WTC11 (cell line): Measurements from ENCODE around the gene MIAT. TPM values are rescaled to one million over a fixed set of nuclear protein-coding genes. Genes with fewer than 3 reads are reported as not detected.

Source experiments
- ATAC-seq: fragments of 200-7000 bp; cut with Tn5 transposase; 2 replicates; pipeline ENCODE4 v1.10.0; 2021; ENCODE audit warnings: mild to moderate bottlenecking, moderate library complexity
- CTCF ChIA-PET: fragments of 300-600 bp; sonication (Branson Sonifier 250); formaldehyde crosslinking; loops from one replicate; lab custom pipeline; 2021; ENCODE audit warnings: antibody characterized with exemption; lab: Charles Lee
- POLR2A ChIA-PET: fragments of 350-600 bp; sonication (Branson Sonifier 250); formaldehyde crosslinking; loops from one replicate; lab custom pipeline; 2021; ENCODE audit warnings: antibody characterized with exemption; lab: Charles Lee
- DNase-seq: peaks from one replicate; pipeline ENCODE4 v3.0.0; 2021; ENCODE audit warnings: low spot score
- H3K27ac Mint-ChIP-seq: 2 replicates; pipeline ENCODE4 v1.8.0; 2021; ENCODE audit warnings: mixed read lengths
- H3K27me3 Mint-ChIP-seq: 2 replicates; pipeline ENCODE4 v1.8.0; 2021; ENCODE audit warnings: low read depth, mild to moderate bottlenecking, moderate library complexity, mixed read lengths
- H3K36me3 Mint-ChIP-seq: 2 replicates; pipeline ENCODE4 v1.8.0; 2021; ENCODE audit warnings: mixed read lengths
- H3K4me1 Mint-ChIP-seq: 2 replicates; pipeline ENCODE4 v1.8.0; 2022; ENCODE audit warnings: mixed read lengths
- H3K4me3 Mint-ChIP-seq: 2 replicates; pipeline ENCODE4 v1.8.0; 2021; ENCODE audit warnings: mild to moderate bottlenecking, moderate library complexity, mixed read lengths
- H3K9me3 Mint-ChIP-seq: 2 replicates; pipeline ENCODE4 v1.8.0; 2021; ENCODE audit warnings: mixed read lengths
- AR ChIP-seq: fragments of 250-450 bp; sonication (Bioruptor Pico); IDR thresholded peaks from 2 replicates; pipeline ENCODE4 v1.9.0; 2021; ENCODE audit warnings: mild to moderate bottlenecking
- ATF1 ChIP-seq: sonication (generic); formaldehyde crosslinking; IDR thresholded peaks from 2 replicates; pipeline ENCODE4 v1.8.1; 2023; ENCODE audit warnings: mild to moderate bottlenecking, moderate library complexity, missing genetic modification reagents
- ATF2 ChIP-seq: sonication (generic); formaldehyde crosslinking; IDR thresholded peaks from 2 replicates; pipeline ENCODE4 v1.8.1; 2022; ENCODE audit warnings: low read depth, missing genetic modification reagents, borderline replicate concordance
- ATF6 ChIP-seq: sonication (generic); formaldehyde crosslinking; IDR thresholded peaks from 2 replicates; pipeline ENCODE4 v1.8.1; 2023; ENCODE audit warnings: mild to moderate bottlenecking, missing genetic modification reagents
- CBFB ChIP-seq: sonication (generic); formaldehyde crosslinking; IDR thresholded peaks from 2 replicates; pipeline ENCODE4 v1.8.1; 2022; ENCODE audit warnings: mild to moderate bottlenecking, low read depth, missing genetic modification reagents
- CDX4 ChIP-seq: fragments of 250-450 bp; sonication (Bioruptor Pico); IDR thresholded peaks from 2 replicates; pipeline ENCODE4 v1.9.0; 2021; ENCODE audit warnings: moderate library complexity, mild to moderate bottlenecking, inconsistent platforms, borderline replicate concordance
- CREB1 ChIP-seq: sonication (generic); formaldehyde crosslinking; IDR thresholded peaks from 2 replicates; pipeline ENCODE4 v1.8.0; 2023; ENCODE audit warnings: mild to moderate bottlenecking, missing genetic modification reagents
- GABPB1 ChIP-seq: sonication (generic); formaldehyde crosslinking; IDR thresholded peaks from 2 replicates; pipeline ENCODE4 v1.8.1; 2023; ENCODE audit warnings: mild to moderate bottlenecking, missing genetic modification reagents
- GTF2I ChIP-seq: fragments of 250-450 bp; sonication (Bioruptor Pico); conservative IDR thresholded peaks from 2 replicates; pipeline ENCODE4 v1.4.0; 2021; ENCODE audit warnings: mild to moderate bottlenecking
- IRF2 ChIP-seq: sonication (generic); formaldehyde crosslinking; IDR thresholded peaks from 2 replicates; pipeline ENCODE4 v1.8.0; 2022; ENCODE audit warnings: low read depth, missing genetic modification reagents, borderline replicate concordance
- MAX ChIP-seq: sonication (generic); formaldehyde crosslinking; IDR thresholded peaks from 2 replicates; pipeline ENCODE4 v1.8.0; 2022; ENCODE audit warnings: mild to moderate bottlenecking, missing genetic modification reagents
- NFE2L1 ChIP-seq: sonication (generic); formaldehyde crosslinking; IDR thresholded peaks from 2 replicates; pipeline ENCODE4 v1.8.1; 2023; ENCODE audit warnings: missing genetic modification reagents
- OVOL2 ChIP-seq: fragments of 250-450 bp; sonication (Bioruptor Pico); IDR thresholded peaks from 2 replicates; pipeline ENCODE4 v1.9.0; 2021; ENCODE audit warnings: mild to moderate bottlenecking, borderline replicate concordance
- SOX15 ChIP-seq: fragments of 250-450 bp; sonication (Bioruptor Pico); IDR thresholded peaks from 2 replicates; pipeline ENCODE4 v1.9.0; 2021; ENCODE audit warnings: mild to moderate bottlenecking
- ZNF263 ChIP-seq: sonication (generic); formaldehyde crosslinking; IDR thresholded peaks from 2 replicates; pipeline ENCODE4 v1.8.1; 2022; ENCODE audit warnings: low read depth, mild to moderate bottlenecking, moderate library complexity, missing genetic modification reagents
- ZNF317 ChIP-seq: sonication (generic); formaldehyde crosslinking; IDR thresholded peaks from 2 replicates; pipeline ENCODE4 v1.8.1; 2023; ENCODE audit warnings: low read depth, mild to moderate bottlenecking, moderate library complexity, missing genetic modification reagents, borderline replicate concordance
- ZNF532 ChIP-seq: fragments of 250-450 bp; sonication (Bioruptor Pico); IDR thresholded peaks from 2 replicates; pipeline ENCODE4 v1.9.0; 2021; ENCODE audit warnings: mild to moderate bottlenecking, borderline replicate concordance
- ZNF671 ChIP-seq: fragments of 250-450 bp; sonication (Bioruptor Pico); IDR thresholded peaks from 2 replicates; pipeline ENCODE4 v1.8.0; 2021; ENCODE audit warnings: mild to moderate bottlenecking
- total RNA-seq: library from RNA; stranded (reverse); gene quantifications from 3 replicates; pipeline ENCODE4 v1.2.3, GENCODE V29; 2021

Gene MIAT
- total RNA-seq, 1 experiment from 2014 or later = 50.7 TPM

GRCh38 chr22:26660356-26660755 is 3.0 kb downstream of the MIAT start:
- no peak for ATAC-seq
- no peak overlapping the region for H3K4me3 Mint-ChIP-seq
- ChIA-PET POLR2A (interaction anchor here (0.6 kb wide), 1 partner anchor 16 kb away, joined by 9 read pairs; no protein-coding TSS in a partner anchor), CTCF (interaction anchor here (1.0 to 1.2 kb wide), 2 partner anchors 9 to 11 kb away, joined by 4 read pairs; no protein-coding TSS in a partner anchor)
- TF ChIP-seq ZNF671 (CRISPR knock-in tag) (no peak), GTF2I (no peak), MAX (no peak)
- H3K27me3 Mint-ChIP-seq = peaks cover 16% of the 10 kb centered on the region
- H3K36me3 Mint-ChIP-seq = peaks cover 20% of the 10 kb centered on the region
- peak overlapping the region; percentile 15; the same call in 1 of the 2 replicates for H3K27ac Mint-ChIP-seq
- H3K4me1 Mint-ChIP-seq = peaks cover 31% of the 10 kb centered on the region
- DNase-seq = no peak
- no peaks in the 10 kb centered on the region for H3K9me3 Mint-ChIP-seq

- POLR2A ChIA-PET = interaction anchor here (0.6 to 0.8 kb wide), 2 partner anchors 17 to 106 kb away, joined by 3 to 6 read pairs; no protein-coding TSS in a partner anchor
- Mint-ChIP-seq H3K9me3 (no peaks in the 10 kb centered on the region), H3K27ac (peak overlapping the region; percentile 82), H3K4me3 (no peak overlapping the region), H3K4me1 (peaks cover 32% of the 10 kb centered on the region), H3K36me3 (peaks cover 25% of the 10 kb centered on the region), H3K27me3 (peaks cover 12% of the 10 kb centered on the region)
- DNase-seq (no peak), ATAC-seq (no peak)
- CTCF ChIA-PET = interaction anchor here (0.5 to 1.2 kb wide), 4 partner anchors 8 to 19 kb away, joined by 3 to 4 read pairs (median 4); no protein-coding TSS in a partner anchor
- TF ChIP-seq ATF2 (CRISPR knock-in tag) (no peak), GABPB1 (CRISPR knock-in tag) (no peak), ZNF317 (no peak), OVOL2 (no peak), ZNF671 (CRISPR knock-in tag) (no peak), IRF2 (no peak), SOX15 (CRISPR knock-in tag) (no peak), AR (no peak), ATF6 (no peak)
Measured at GRCh38 chr22:26660961-26661578, 3.7 kb downstream of the MIAT start.

GRCh38 chr22:26662160-26662559 is 4.8 kb downstream of the MIAT start:
- POLR2A ChIA-PET = no interaction called here
- no peak for DNase-seq
- H3K9me3 Mint-ChIP-seq = no peaks in the 10 kb centered on the region
- H3K27me3 Mint-ChIP-seq = peaks cover 9% of the 10 kb centered on the region
- no peak for ATAC-seq
- CTCF ChIA-PET = interaction anchor here (1.1 to 2.1 kb wide), 2 partner anchors 99 to 159 kb away, joined by 4 to 8 read pairs; no protein-coding TSS in a partner anchor
- no peak overlapping the region; the same call in 1 of the 2 replicates for H3K27ac Mint-ChIP-seq
- H3K4me1 Mint-ChIP-seq = peaks cover 32% of the 10 kb centered on the region
- H3K4me3 Mint-ChIP-seq = no peak overlapping the region
- H3K36me3 Mint-ChIP-seq = peaks cover 25% of the 10 kb centered on the region
- no peak for TF ChIP-seq CDX4 (CRISPR knock-in tag)
- TF ChIP-seq NFE2L1 (CRISPR knock-in tag) = no peak
- TF ChIP-seq CREB1 (CRISPR knock-in tag) = no peak
- TF ChIP-seq ATF1 (CRISPR knock-in tag) = no peak
- no peak for TF ChIP-seq IRF2
- TF ChIP-seq ZNF263 (CRISPR knock-in tag) = no peak
- TF ChIP-seq CBFB (CRISPR knock-in tag) = no peak
- TF ChIP-seq ZNF532 (CRISPR knock-in tag) = no peak
